ENCODE results near the gene ASB2.

DNA sequence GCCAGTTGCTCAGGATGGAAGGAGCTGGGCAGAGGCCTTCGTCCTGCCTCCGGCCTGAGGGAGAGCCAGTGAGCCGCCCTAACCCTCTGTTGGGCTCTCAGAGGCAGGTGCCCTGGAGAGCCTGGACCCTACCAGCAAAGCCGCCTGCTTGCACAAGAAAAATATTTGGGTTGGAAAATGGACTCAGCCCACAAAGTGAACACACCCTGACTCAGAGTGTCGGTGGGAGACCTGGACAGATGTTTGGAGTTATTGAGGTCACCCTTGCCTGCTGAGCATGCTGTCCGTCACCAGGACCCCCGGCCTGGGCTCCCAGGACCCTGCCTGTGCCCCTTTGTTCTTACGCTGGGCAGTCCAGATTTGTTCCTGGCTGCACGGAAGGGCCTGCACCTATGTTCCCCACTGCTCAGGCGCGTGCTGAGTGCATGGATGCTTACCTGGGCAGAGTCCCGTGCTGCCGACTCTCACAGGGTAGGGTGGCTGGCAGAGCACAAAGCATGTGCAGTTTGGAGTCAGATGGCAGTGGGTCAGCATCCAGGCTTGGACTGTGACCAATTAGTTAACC lies 26.8 kb downstream of the ASB2 start:
- TF ChIP-seq POLR2AphosphoS5 (IDR thresholded peaks at IDR 0.05; ENCODE audit: low read depth), result no peak
- TF ChIP-seq, protein P1, sequence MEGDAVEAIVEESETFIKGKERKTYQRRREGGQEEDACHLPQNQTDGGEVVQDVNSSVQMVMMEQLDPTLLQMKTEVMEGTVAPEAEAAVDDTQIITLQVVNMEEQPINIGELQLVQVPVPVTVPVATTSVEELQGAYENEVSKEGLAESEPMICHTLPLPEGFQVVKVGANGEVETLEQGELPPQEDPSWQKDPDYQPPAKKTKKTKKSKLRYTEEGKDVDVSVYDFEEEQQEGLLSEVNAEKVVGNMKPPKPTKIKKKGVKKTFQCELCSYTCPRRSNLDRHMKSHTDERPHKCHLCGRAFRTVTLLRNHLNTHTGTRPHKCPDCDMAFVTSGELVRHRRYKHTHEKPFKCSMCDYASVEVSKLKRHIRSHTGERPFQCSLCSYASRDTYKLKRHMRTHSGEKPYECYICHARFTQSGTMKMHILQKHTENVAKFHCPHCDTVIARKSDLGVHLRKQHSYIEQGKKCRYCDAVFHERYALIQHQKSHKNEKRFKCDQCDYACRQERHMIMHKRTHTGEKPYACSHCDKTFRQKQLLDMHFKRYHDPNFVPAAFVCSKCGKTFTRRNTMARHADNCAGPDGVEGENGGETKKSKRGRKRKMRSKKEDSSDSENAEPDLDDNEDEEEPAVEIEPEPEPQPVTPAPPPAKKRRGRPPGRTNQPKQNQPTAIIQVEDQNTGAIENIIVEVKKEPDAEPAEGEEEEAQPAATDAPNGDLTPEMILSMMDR (IDR thresholded peaks at IDR 0.05; ENCODE audit: insufficient read depth, low read length), result no peak
- TF ChIP-seq, protein P2, sequence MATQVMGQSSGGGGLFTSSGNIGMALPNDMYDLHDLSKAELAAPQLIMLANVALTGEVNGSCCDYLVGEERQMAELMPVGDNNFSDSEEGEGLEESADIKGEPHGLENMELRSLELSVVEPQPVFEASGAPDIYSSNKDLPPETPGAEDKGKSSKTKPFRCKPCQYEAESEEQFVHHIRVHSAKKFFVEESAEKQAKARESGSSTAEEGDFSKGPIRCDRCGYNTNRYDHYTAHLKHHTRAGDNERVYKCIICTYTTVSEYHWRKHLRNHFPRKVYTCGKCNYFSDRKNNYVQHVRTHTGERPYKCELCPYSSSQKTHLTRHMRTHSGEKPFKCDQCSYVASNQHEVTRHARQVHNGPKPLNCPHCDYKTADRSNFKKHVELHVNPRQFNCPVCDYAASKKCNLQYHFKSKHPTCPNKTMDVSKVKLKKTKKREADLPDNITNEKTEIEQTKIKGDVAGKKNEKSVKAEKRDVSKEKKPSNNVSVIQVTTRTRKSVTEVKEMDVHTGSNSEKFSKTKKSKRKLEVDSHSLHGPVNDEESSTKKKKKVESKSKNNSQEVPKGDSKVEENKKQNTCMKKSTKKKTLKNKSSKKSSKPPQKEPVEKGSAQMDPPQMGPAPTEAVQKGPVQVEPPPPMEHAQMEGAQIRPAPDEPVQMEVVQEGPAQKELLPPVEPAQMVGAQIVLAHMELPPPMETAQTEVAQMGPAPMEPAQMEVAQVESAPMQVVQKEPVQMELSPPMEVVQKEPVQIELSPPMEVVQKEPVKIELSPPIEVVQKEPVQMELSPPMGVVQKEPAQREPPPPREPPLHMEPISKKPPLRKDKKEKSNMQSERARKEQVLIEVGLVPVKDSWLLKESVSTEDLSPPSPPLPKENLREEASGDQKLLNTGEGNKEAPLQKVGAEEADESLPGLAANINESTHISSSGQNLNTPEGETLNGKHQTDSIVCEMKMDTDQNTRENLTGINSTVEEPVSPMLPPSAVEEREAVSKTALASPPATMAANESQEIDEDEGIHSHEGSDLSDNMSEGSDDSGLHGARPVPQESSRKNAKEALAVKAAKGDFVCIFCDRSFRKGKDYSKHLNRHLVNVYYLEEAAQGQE (IDR thresholded peaks at IDR 0.05; ENCODE audit: insufficient replicate concordance, low read depth), result no peak

Measured in HL-60 (cell line).